Endothelial cell (in vitro differentiated cells): Measurements from ENCODE around the gene ACTL7B. TPM values are rescaled to one million over a fixed set of nuclear protein-coding genes. Genes with fewer than 3 reads are reported as not detected.

Source experiments
- DNase-seq: peaks from one replicate; pipeline ENCODE4 v3.0.0; 2021; ENCODE audit warnings: low spot score
- H3K27ac Mint-ChIP-seq: one replicate; pipeline ENCODE4 v1.8.0; 2021; ENCODE audit warnings: mixed read lengths, inconsistent platforms; ENCODE audit not compliant: unreplicated experiment
- H3K27me3 Mint-ChIP-seq: one replicate; pipeline ENCODE4 v1.8.0; 2021; ENCODE audit warnings: mild to moderate bottlenecking, moderate library complexity, mixed read lengths, inconsistent platforms; ENCODE audit not compliant: unreplicated experiment
- H3K36me3 Mint-ChIP-seq: one replicate; pipeline ENCODE4 v1.8.0; 2021; ENCODE audit warnings: mild to moderate bottlenecking, low read depth, mixed read lengths, inconsistent platforms; ENCODE audit not compliant: unreplicated experiment
- H3K4me1 Mint-ChIP-seq: one replicate; pipeline ENCODE4 v1.8.0; 2021; ENCODE audit warnings: mild to moderate bottlenecking, mixed read lengths, inconsistent platforms; ENCODE audit not compliant: unreplicated experiment
- H3K4me3 Mint-ChIP-seq: one replicate; pipeline ENCODE4 v1.8.0; 2021; ENCODE audit warnings: mild to moderate bottlenecking, mixed read lengths, inconsistent platforms; ENCODE audit not compliant: unreplicated experiment
- H3K9me3 Mint-ChIP-seq: one replicate; pipeline ENCODE4 v1.8.0; 2021; ENCODE audit warnings: mixed read lengths, inconsistent platforms; ENCODE audit not compliant: unreplicated experiment
- CTCF ChIP-seq: fragments of 200-600 bp; sonication (generic); IDR thresholded peaks from one replicate; pipeline ENCODE4 v1.5.0; 2021; ENCODE audit warnings: antibody characterized with exemption; ENCODE audit not compliant: unreplicated experiment
- total RNA-seq: library from RNA; stranded (reverse); fragmentation: NEBNext Ultra II Directional; extraction: Animal tissue kit (Norgen Biotek cat#: 25700); gene quantifications from one replicate; pipeline ENCODE4 v1.2.1, GENCODE V29; 2021; ENCODE audit not compliant: unreplicated experiment

Gene ACTL7B
- total RNA-seq, 1 donor from 2014 or later, result not detected

- no peak overlapping the region for H3K27ac Mint-ChIP-seq
- TF ChIP-seq CTCF, result no peak
- H3K9me3 Mint-ChIP-seq, result no peaks in the 10 kb centered on the region
- DNase-seq, result no peak
- H3K27me3 Mint-ChIP-seq, result no peaks in the 10 kb centered on the region
- H3K4me1 Mint-ChIP-seq, result no peaks in the 10 kb centered on the region
- peaks cover 26% of the 10 kb centered on the region for H3K36me3 Mint-ChIP-seq
- H3K4me3 Mint-ChIP-seq, result no peak overlapping the region
Observed at GRCh38 chr9:108876425-108876824, 20.6 kb upstream of the ACTL7B start.

GRCh38 chr9:108874058-108874788 is 18.4 kb upstream of the ACTL7B start:
- Mint-ChIP-seq H3K27ac (no peak overlapping the region), H3K9me3 (no peaks in the 10 kb centered on the region), H3K4me1 (no peaks in the 10 kb centered on the region), H3K36me3 (peaks cover 26% of the 10 kb centered on the region), H3K27me3 (no peaks in the 10 kb centered on the region), H3K4me3 (no peak overlapping the region)
- no peak for TF ChIP-seq CTCF
- no peak for DNase-seq

GRCh38 chr9:108869092-108869725 is 13.4 kb upstream of the ACTL7B start:
- TF ChIP-seq CTCF, result no peak
- H3K9me3 Mint-ChIP-seq, result no peaks in the 10 kb centered on the region
- H3K4me3 Mint-ChIP-seq, result no peak overlapping the region
- no peaks in the 10 kb centered on the region for H3K4me1 Mint-ChIP-seq
- H3K27me3 Mint-ChIP-seq, result no peaks in the 10 kb centered on the region
- H3K36me3 Mint-ChIP-seq, result peaks cover 18% of the 10 kb centered on the region
- H3K27ac Mint-ChIP-seq, result no peak overlapping the region
- DNase-seq, result no peak

- DNase-seq, result no peak
- no peak overlapping the region for H3K4me3 Mint-ChIP-seq
- H3K27me3 Mint-ChIP-seq, result no peaks in the 10 kb centered on the region
- H3K27ac Mint-ChIP-seq, result no peak overlapping the region
- H3K4me1 Mint-ChIP-seq, result no peaks in the 10 kb centered on the region
- H3K9me3 Mint-ChIP-seq, result no peaks in the 10 kb centered on the region
- peaks cover 18% of the 10 kb centered on the region for H3K36me3 Mint-ChIP-seq
- no peak for TF ChIP-seq CTCF
Observed at GRCh38 chr9:108867829-108868228, 12.0 kb upstream of the ACTL7B start.

- no peaks in the 10 kb centered on the region for H3K4me1 Mint-ChIP-seq
- no peak for DNase-seq
- no peak overlapping the region for H3K27ac Mint-ChIP-seq
- no peak overlapping the region for H3K4me3 Mint-ChIP-seq
- H3K9me3 Mint-ChIP-seq, result no peaks in the 10 kb centered on the region
- no peak for TF ChIP-seq CTCF
- H3K27me3 Mint-ChIP-seq, result no peaks in the 10 kb centered on the region
- peaks cover 22% of the 10 kb centered on the region for H3K36me3 Mint-ChIP-seq
Observed at GRCh38 chr9:108867116-108867515, 11.3 kb upstream of the ACTL7B start.
